Placental pericyte (primary cell): ENCODE data around the gene TMEM151A. TPM values are rescaled to one million over a fixed set of nuclear protein-coding genes. Genes with fewer than 3 reads are reported as not detected.

Experiments
- total RNA-seq: library from RNA; depleted of rRNA; stranded (reverse); fragments of >200 nt; gene quantifications from 2 replicates; pipeline ENCODE4 v1.2.3, GENCODE V29; 2012

The TMEM151A gene
- total RNA-seq = 0.88 TPM in 1 of 2 replicates, not detected in the other

GRCh38 chr11:66291706-66292542 lies at the start of gene TMEM151A:
TMEM151A (plus strand) TSS chr11:66291894; CDS start chr11:66292014, 120 bp downstream.

GRCh38 chr11:66268244-66268951 lies 23.3 kb upstream of the TMEM151A start, which contains the start of gene RAB1B:
RAB1B (plus strand) TSS chr11:66268639; CDS start chr11:66268680, 41 bp downstream.

GRCh38 chr11:66277471-66278362 lies 14.0 kb upstream of the TMEM151A start, which contains the start of gene CNIH2:
CNIH2 (plus strand) TSS chr11:66278175; CDS start chr11:66278457, 282 bp downstream.

GRCh38 chr11:66288671-66289547 lies 2.8 kb upstream of the TMEM151A start, which contains the start of gene YIF1A:
YIF1A (minus strand) TSS chr11:66289143; CDS start chr11:66288985, 158 bp downstream.

GRCh38 chr11:66316849-66317251 lies 25.2 kb downstream of the TMEM151A start, which contains the start of gene CD248:
CD248 (minus strand) TSS chr11:66317044; CDS start chr11:66317027, 17 bp downstream.

GRCh38 chr11:66336234-66337102 lies 44.8 kb downstream of the TMEM151A start, which contains the start of gene RIN1:
RIN1 (minus strand) TSS chr11:66336434; CDS start chr11:66336402, 32 bp downstream.

GRCh38 chr11:66344550-66345315 lies 53.0 kb downstream of the TMEM151A start, which contains the start of gene BRMS1:
BRMS1 (minus strand) TSS chr11:66345104; CDS start chr11:66342234, 2,870 bp downstream.

Other genes with a start within 250 kb of the TMEM151A start
- gene GAL3ST3, start 242.7 kb upstream of the TMEM151A start, total RNA-seq = not detected in 2 replicates
- gene SF3B2, start 239.5 kb upstream of the TMEM151A start, total RNA-seq = 176 and 206 TPM in 2 replicates
- 58.7 and 76.8 TPM in 2 replicates for gene PACS1, start 221.6 kb upstream of the TMEM151A start, total RNA-seq
- gene KLC2, start 34.2 kb upstream of the TMEM151A start, total RNA-seq = 26.3 and 33.2 TPM in 2 replicates
- 95.9 and 142 TPM in 2 replicates for gene RAB1B, start 23.3 kb upstream of the TMEM151A start, total RNA-seq
- not detected in 2 replicates for gene CNIH2, start 13.7 kb upstream of the TMEM151A start, total RNA-seq
- 154 and 160 TPM in 2 replicates for gene YIF1A, start 2.8 kb upstream of the TMEM151A start, total RNA-seq
- 111 and 123 TPM in 2 replicates for gene CD248, start 25.1 kb downstream of the TMEM151A start, total RNA-seq
- gene RIN1, start 44.5 kb downstream of the TMEM151A start, total RNA-seq = 23.0 and 56.7 TPM in 2 replicates
- gene BRMS1, start 53.2 kb downstream of the TMEM151A start, total RNA-seq = 70.5 and 75.3 TPM in 2 replicates
- gene B4GAT1, start 55.7 kb downstream of the TMEM151A start, total RNA-seq = 28.8 and 30.0 TPM in 2 replicates
- 0.29 and 0.44 TPM in 2 replicates for gene SLC29A2, start 79.9 kb downstream of the TMEM151A start, total RNA-seq
- not detected in 2 replicates for gene NPAS4, start 129.1 kb downstream of the TMEM151A start, total RNA-seq
- 30.9 and 41.1 TPM in 2 replicates for gene MRPL11, start 147.0 kb downstream of the TMEM151A start, total RNA-seq
- gene PELI3, start 175.0 kb downstream of the TMEM151A start, total RNA-seq = 11.4 and 11.9 TPM in 2 replicates
- gene DPP3, start 188.5 kb downstream of the TMEM151A start, total RNA-seq = 41.8 and 61.1 TPM in 2 replicates
- gene BBS1, start 218.7 kb downstream of the TMEM151A start, total RNA-seq = 29.1 and 34.4 TPM in 2 replicates